ENCODE measurements around the gene TNS2. TPM values are rescaled to one million over a fixed set of nuclear protein-coding genes. Genes with fewer than 3 reads are reported as not detected.

TNS2 gene
- total and polyA plus RNA-seq, 2 donors (not counting 1 experiment from before 2014, with no cell fraction given): 0.60 to 1.3 TPM

GRCh38 chr12:53065470-53065869 is 15.6 kb downstream of the TNS2 start:
- TF ChIP-seq EZH2 (IDR thresholded peaks at IDR 0.05; ENCODE audit: borderline replicate concordance, insufficient read depth, low read depth, low read length, poor library complexity, severe bottlenecking): no peak
- no peak for TF ChIP-seq CTCF (IDR thresholded peaks at IDR 0.05)
- no peak overlapping the region for H3K4me3 Mint-ChIP-seq
- no peaks in the 10 kb centered on the region for H3K9me3 Mint-ChIP-seq (ENCODE audit: insufficient read depth)
- peak overlapping the region; percentile 20 for H3K27ac Mint-ChIP-seq
- Histone ChIP-seq H3K27me3 (replicated peaks in 1 of 4; ENCODE audit: control extremely low read depth in 1 of 4, control insufficient read depth in 3 of 4, insufficient read depth in 4 of 4, low read length in 3 of 4) (no peaks in the 10 kb centered on the region), H3K4me2 (replicated peaks; ENCODE audit: low read depth, low read length, poor library complexity, severe bottlenecking) (no peak overlapping the region), H3K9ac (ENCODE audit: low read length) (no peak overlapping the region), H3K36me3 (replicated peaks in 1 of 2; ENCODE audit: control extremely low read depth in 1 of 2, control insufficient read depth in 1 of 2, extremely low read depth in 1 of 2, insufficient read depth in 2 of 2, low read length in 1 of 2) (peaks cover 0 to 55% of the 10 kb centered on the region in 2 experiments), H3K4me1 (ENCODE audit: control insufficient read depth in 2 of 2, insufficient read depth in 2 of 2, low read length in 2 of 2) (no peaks in the 10 kb centered on the region), H3K9me3 (ENCODE audit: control extremely low read depth in 1 of 3, control insufficient read depth in 2 of 3, insufficient read depth in 1 of 3, low read length in 2 of 3) (peaks cover 0 to 3% (median 0%) of the 10 kb centered on the region in 3 donors), H3K79me2 (ENCODE audit: control insufficient read depth, insufficient read depth, low read length) (no peaks in the 10 kb centered on the region), H2AFZ (ENCODE audit: insufficient read depth, low read depth, low read length, poor library complexity, severe bottlenecking) (no peak overlapping the region), H3K4me3 (ENCODE audit: control extremely low read depth in 1 of 5, extremely low read depth in 1 of 5, insufficient read depth in 1 of 5, low read depth in 2 of 5, low read length in 4 of 5) (no peak overlapping the region), H4K20me1 (ENCODE audit: control insufficient read depth, insufficient read depth, low read length, poor library complexity, severe bottlenecking) (peaks cover 24% of the 10 kb centered on the region), H3K27ac (ENCODE audit: low read length in 2 of 2) (no peak overlapping the region)
- H3K27me3 Mint-ChIP-seq: no peaks in the 10 kb centered on the region
- ATAC-seq (ENCODE audit: low read depth): no peak
- POLR2A ChIA-PET: interaction anchor here (2.6 kb wide), 1 partner anchor 14 kb away, joined by 7 read pairs; the partner anchor contains the start of gene SPRYD3
- peaks cover 4% of the 10 kb centered on the region for H3K4me1 Mint-ChIP-seq
- no peak for DNase-seq
- intact Hi-C loops (cut with micrococcal nuclease): loop anchor here (5.0 kb wide), 1 partner anchor 132 kb away; no protein-coding TSS in a partner anchor
- CTCF ChIA-PET: interaction anchor here (0.9 to 14.1 kb wide), 29 partner anchors 10 to 280 kb away, joined by 3 to 344 read pairs (median 5); partner anchors contain the start of genes AAAS, CSAD, EIF4B and IGFBP6
- WGBS (ENCODE audit: insufficient coverage): 90% methylated on average over 5 of the region's 7 CpGs
